GM23338 (cell line): ENCODE data around the gene GZF1.

Experiments
- CREB1 ChIP-seq: fragments of 250-450 bp; sonication (Bioruptor Pico); IDR thresholded peaks from 2 replicates; pipeline ENCODE4 v1.5.0; 2020; ENCODE audit warnings: low read depth, mild to moderate bottlenecking, moderate library complexity
- CTCF ChIP-seq, 2 experiments: fragments of 200-600 bp in 1 of 2; sonication (generic) in 1 of 2; conservative IDR thresholded peaks; 2 replicates each; pipeline versions ENCODE4 v1.5.1 to v1.6.1; 2016 to 2017; ENCODE audit warnings: antibody characterized with exemption in 2 of 2, low read depth in 2 of 2, mild to moderate bottlenecking in 2 of 2, moderate library complexity in 1 of 2
- EZH2 ChIP-seq: fragments of 200-600 bp; sonication (generic); IDR thresholded peaks from one replicate; pipeline ENCODE4 v1.8.0; 2017; ENCODE audit warnings: antibody characterized with exemption, mild to moderate bottlenecking, low read depth; ENCODE audit not compliant: unreplicated experiment
- EZH2phosphoT487 ChIP-seq: fragments of 200-600 bp; sonication (generic); IDR thresholded peaks from one replicate; pipeline ENCODE4 v1.8.1; 2018; ENCODE audit warnings: antibody characterized with exemption; ENCODE audit not compliant: unreplicated experiment
- JUNB ChIP-seq: IDR thresholded peaks from one replicate; pipeline ENCODE4 v1.6.1; 2016; ENCODE audit warnings: antibody characterized with exemption; ENCODE audit not compliant: unreplicated experiment
- NANOG ChIP-seq: IDR thresholded peaks from 2 replicates; pipeline ENCODE4 v1.6.1; 2016; ENCODE audit warnings: antibody characterized with exemption, borderline replicate concordance
- REST ChIP-seq: IDR thresholded peaks from one replicate; pipeline ENCODE4 v1.6.1; 2018; ENCODE audit warnings: antibody characterized with exemption; ENCODE audit not compliant: unreplicated experiment
- STAT1 ChIP-seq: IDR thresholded peaks from one replicate; pipeline ENCODE4 v1.6.1; 2016; ENCODE audit warnings: antibody characterized with exemption; ENCODE audit not compliant: unreplicated experiment
- ZNF114 ChIP-seq: fragments of 250-450 bp; sonication (Bioruptor Pico); IDR thresholded peaks from 2 replicates; pipeline ENCODE4 v1.5.0; 2020; ENCODE audit warnings: mild to moderate bottlenecking, moderate library complexity

GRCh38 chr20:23347791-23348190 is 14.2 kb upstream of the GZF1 start:
- TF ChIP-seq CTCF (conservative IDR thresholded peaks at IDR 0.05; ENCODE audit: low read depth in 2 of 2) (no peak), CREB1 (CRISPR knock-in tag) (no peak), EZH2phosphoT487 (no peak), REST (no peak), EZH2 (no peak), NANOG (no peak), STAT1 (no peak), JUNB (no peak), ZNF114 (CRISPR knock-in tag) (no peak)
